ENCODE results near the gene CLTCL1. TPM values are rescaled to one million over a fixed set of nuclear protein-coding genes. Genes with fewer than 3 reads are reported as not detected.

CLTCL1 gene
- total and polyA plus RNA-seq, 4 donors = 2.6 to 9.2 (median 4.3) TPM

DNA sequence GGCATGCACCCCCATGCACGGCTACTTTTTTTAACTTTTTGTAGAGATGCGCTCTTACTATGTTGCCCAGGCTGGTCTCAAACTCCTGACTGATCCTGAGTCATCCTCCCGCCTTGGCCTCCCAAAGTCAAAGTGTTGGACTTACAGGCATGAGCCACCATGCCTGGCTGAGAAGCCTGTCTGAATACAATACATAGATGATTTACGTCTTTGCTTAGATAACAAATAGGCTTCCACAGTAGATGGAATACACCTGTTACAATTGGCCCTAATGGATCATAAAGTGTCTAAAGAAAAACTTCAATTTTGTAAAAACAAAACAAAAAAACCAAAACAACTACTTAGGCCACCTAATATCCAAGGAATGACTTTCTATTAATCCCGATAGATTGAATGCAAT is 13.0 kb upstream of the CLTCL1 start:
- TF ChIP-seq, protein P1, sequence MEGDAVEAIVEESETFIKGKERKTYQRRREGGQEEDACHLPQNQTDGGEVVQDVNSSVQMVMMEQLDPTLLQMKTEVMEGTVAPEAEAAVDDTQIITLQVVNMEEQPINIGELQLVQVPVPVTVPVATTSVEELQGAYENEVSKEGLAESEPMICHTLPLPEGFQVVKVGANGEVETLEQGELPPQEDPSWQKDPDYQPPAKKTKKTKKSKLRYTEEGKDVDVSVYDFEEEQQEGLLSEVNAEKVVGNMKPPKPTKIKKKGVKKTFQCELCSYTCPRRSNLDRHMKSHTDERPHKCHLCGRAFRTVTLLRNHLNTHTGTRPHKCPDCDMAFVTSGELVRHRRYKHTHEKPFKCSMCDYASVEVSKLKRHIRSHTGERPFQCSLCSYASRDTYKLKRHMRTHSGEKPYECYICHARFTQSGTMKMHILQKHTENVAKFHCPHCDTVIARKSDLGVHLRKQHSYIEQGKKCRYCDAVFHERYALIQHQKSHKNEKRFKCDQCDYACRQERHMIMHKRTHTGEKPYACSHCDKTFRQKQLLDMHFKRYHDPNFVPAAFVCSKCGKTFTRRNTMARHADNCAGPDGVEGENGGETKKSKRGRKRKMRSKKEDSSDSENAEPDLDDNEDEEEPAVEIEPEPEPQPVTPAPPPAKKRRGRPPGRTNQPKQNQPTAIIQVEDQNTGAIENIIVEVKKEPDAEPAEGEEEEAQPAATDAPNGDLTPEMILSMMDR (IDR thresholded peaks at IDR 0.05; ENCODE audit: control extremely low read depth, extremely low read depth) = no peak
- no peak for DNase-seq
- Histone ChIP-seq H3K4me1 (ENCODE audit: control insufficient read depth in 5 of 5, insufficient read depth in 5 of 5, low read length in 5 of 5) (no peaks in the 10 kb centered on the region), H3K36me3 (ENCODE audit: control insufficient read depth in 4 of 4, insufficient read depth in 4 of 4, low read length in 4 of 4) (no peaks in the 10 kb centered on the region), H3K27me3 (ENCODE audit: control insufficient read depth in 3 of 3, insufficient read depth in 3 of 3, low read length in 2 of 3) (no peaks in the 10 kb centered on the region), H3K4me3 (no peak overlapping the region), H3K9ac (ENCODE audit: insufficient read depth in 1 of 2, low read length in 2 of 2) (no peak overlapping the region), H3K9me3 (ENCODE audit: control insufficient read depth in 4 of 4, insufficient read depth in 3 of 4, low read length in 3 of 4) (no peaks in the 10 kb centered on the region), H3K27ac (ENCODE audit: low read depth in 1 of 2, low read length in 1 of 2) (no peak overlapping the region)
- ATAC-seq (ENCODE audit: insufficient read depth, low FRiP score) = no peak
- 94 to 96% methylated on average over 5 of the region's 5 CpGs for WGBS, 2 donors

DNA sequence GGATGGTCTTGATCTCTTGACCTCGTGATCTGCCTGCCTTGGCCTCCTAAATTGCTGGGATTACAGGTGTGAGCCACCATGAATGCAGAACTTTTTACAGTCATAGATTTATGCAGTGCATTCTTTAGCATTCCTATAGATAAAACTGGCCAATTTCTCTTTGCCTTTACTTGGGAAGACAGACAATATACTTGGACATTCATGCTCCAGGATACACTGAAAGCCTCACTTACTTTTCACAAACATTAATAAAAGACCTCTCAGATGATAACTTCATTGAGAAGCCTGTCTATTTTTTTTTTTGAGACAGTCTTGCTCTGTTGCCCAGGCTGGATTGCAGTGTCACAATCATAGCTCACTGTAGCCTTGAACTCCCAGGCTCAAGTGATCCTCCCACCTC is 12.3 kb upstream of the CLTCL1 start:
- Histone ChIP-seq H3K4me1 (ENCODE audit: control insufficient read depth in 5 of 5, insufficient read depth in 5 of 5, low read length in 5 of 5) (no peaks in the 10 kb centered on the region), H3K9me3 (ENCODE audit: control insufficient read depth in 4 of 4, insufficient read depth in 3 of 4, low read length in 3 of 4) (no peaks in the 10 kb centered on the region), H3K9ac (ENCODE audit: insufficient read depth in 1 of 2, low read length in 2 of 2) (no peak overlapping the region), H3K27ac (ENCODE audit: low read depth in 1 of 2, low read length in 1 of 2) (no peak overlapping the region), H3K4me3 (no peak overlapping the region), H3K27me3 (ENCODE audit: control insufficient read depth in 3 of 3, insufficient read depth in 3 of 3, low read length in 2 of 3) (no peaks in the 10 kb centered on the region), H3K36me3 (ENCODE audit: control insufficient read depth in 4 of 4, insufficient read depth in 4 of 4, low read length in 4 of 4) (no peaks in the 10 kb centered on the region)
- TF ChIP-seq, protein P1 (IDR thresholded peaks at IDR 0.05; ENCODE audit: control extremely low read depth, extremely low read depth) = no peak
- ATAC-seq (ENCODE audit: insufficient read depth, low FRiP score) (no peak), DNase-seq (no peak)
- 56 to 59% methylated on average over 1 of the region's 1 CpG for WGBS, 2 donors

DNA sequence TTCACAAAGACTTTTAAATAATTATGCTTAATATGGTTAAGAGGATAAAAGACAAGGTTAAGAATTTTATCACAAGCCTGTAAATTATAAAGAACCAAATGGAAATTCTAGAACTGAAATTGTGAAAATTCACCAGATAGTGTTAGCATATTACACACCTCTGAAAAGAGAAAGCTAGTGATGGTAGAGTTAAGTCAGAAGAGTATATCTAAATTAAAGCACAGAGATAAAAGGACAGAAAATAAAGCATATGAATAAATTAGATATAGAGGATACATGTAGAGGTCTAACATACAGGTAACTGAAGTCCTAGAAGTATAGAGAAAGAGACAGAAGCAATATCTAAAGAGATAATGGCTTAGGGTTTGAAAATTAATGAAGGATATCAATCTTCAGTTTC is 4.2 kb upstream of the CLTCL1 start:
- DNase-seq = no peak
- no peak overlapping the region for H3K9ac ChIP-seq (ENCODE audit: insufficient read depth in 1 of 2, low read length in 2 of 2)
- H3K4me3 ChIP-seq = no peak overlapping the region
- TF ChIP-seq, protein P1 (IDR thresholded peaks at IDR 0.05; ENCODE audit: control extremely low read depth, extremely low read depth) = no peak
- H3K27me3 ChIP-seq (ENCODE audit: control insufficient read depth in 3 of 3, insufficient read depth in 3 of 3, low read length in 2 of 3) = no peaks in the 10 kb centered on the region
- no peaks in the 10 kb centered on the region for H3K36me3 ChIP-seq (ENCODE audit: control insufficient read depth in 4 of 4, insufficient read depth in 4 of 4, low read length in 4 of 4)
- no peak for ATAC-seq (ENCODE audit: insufficient read depth, low FRiP score)
- H3K9me3 ChIP-seq (ENCODE audit: control insufficient read depth in 4 of 4, insufficient read depth in 3 of 4, low read length in 3 of 4) = no peaks in the 10 kb centered on the region
- peaks cover 1 to 11% (median 4%) of the 10 kb centered on the region in 5 donors for H3K4me1 ChIP-seq (ENCODE audit: control insufficient read depth in 5 of 5, insufficient read depth in 5 of 5, low read length in 5 of 5)
- H3K27ac ChIP-seq (ENCODE audit: low read depth in 1 of 2, low read length in 1 of 2) = no peak overlapping the region
